IPS-18a (cell line): Measurements from ENCODE around the gene GALNT6.

Experiments
- H3K27ac ChIP-seq: one replicate; pipeline ENCODE4 v1.5.1; 2013; ENCODE audit warnings: low read length
- H3K27me3 ChIP-seq: one replicate; pipeline ENCODE4 v1.6.1; 2013; ENCODE audit warnings: mild to moderate bottlenecking, low read length; ENCODE audit not compliant: control insufficient read depth, insufficient read depth
- H3K36me3 ChIP-seq: one replicate; pipeline ENCODE4 v1.6.1; 2013; ENCODE audit warnings: low read depth, low read length; ENCODE audit not compliant: control insufficient read depth
- H3K4me1 ChIP-seq: one replicate; pipeline ENCODE4 v1.6.1; 2013; ENCODE audit warnings: low read depth, low read length; ENCODE audit not compliant: control insufficient read depth
- H3K4me3 ChIP-seq: one replicate; pipeline ENCODE4 v1.5.1; 2013; ENCODE audit warnings: low read length
- H3K9ac ChIP-seq: one replicate; pipeline ENCODE4 v1.6.1; 2013; ENCODE audit warnings: mild to moderate bottlenecking, low read length, moderate library complexity
- H3K9me3 ChIP-seq: one replicate; pipeline ENCODE4 v1.6.1; 2013; ENCODE audit warnings: low read depth, low read length; ENCODE audit not compliant: control insufficient read depth

GALNT6 gene

GRCh38 chr12:51390457-51390856 lies 749 bp downstream of the GALNT6 start:
- Histone ChIP-seq H3K4me3 (peak overlapping the region; percentile 85), H3K27ac (no peak overlapping the region), H3K27me3 (peaks cover 4% of the 10 kb centered on the region), H3K4me1 (peaks cover 14% of the 10 kb centered on the region), H3K9me3 (no peaks in the 10 kb centered on the region), H3K36me3 (peaks cover 5% of the 10 kb centered on the region), H3K9ac (peak overlapping the region; percentile 78)

GRCh38 chr12:51389302-51389999 lies 1.8 kb downstream of the GALNT6 start:
- H3K9me3 ChIP-seq = no peaks in the 10 kb centered on the region
- no peak overlapping the region for H3K27ac ChIP-seq
- H3K9ac ChIP-seq = no peak overlapping the region
- H3K4me1 ChIP-seq = peaks cover 14% of the 10 kb centered on the region
- H3K36me3 ChIP-seq = peaks cover 5% of the 10 kb centered on the region
- peaks cover 4% of the 10 kb centered on the region for H3K27me3 ChIP-seq
- H3K4me3 ChIP-seq = no peak overlapping the region

- Histone ChIP-seq H3K9me3 (no peaks in the 10 kb centered on the region), H3K4me1 (peaks cover 17% of the 10 kb centered on the region), H3K27ac (no peak overlapping the region), H3K9ac (no peak overlapping the region), H3K36me3 (peaks cover 4% of the 10 kb centered on the region), H3K27me3 (peaks cover 4% of the 10 kb centered on the region), H3K4me3 (no peak overlapping the region)
These were observed 2.4 kb downstream of the GALNT6 start for GRCh38 chr12:51388846-51389245.

GRCh38 chr12:51388069-51388799 lies 3.0 kb downstream of the GALNT6 start:
- Histone ChIP-seq H3K4me3 (peak overlapping the region; percentile 16), H3K27me3 (peaks cover 4% of the 10 kb centered on the region), H3K9me3 (no peaks in the 10 kb centered on the region), H3K4me1 (peaks cover 23% of the 10 kb centered on the region), H3K27ac (peak overlapping the region; percentile 11), H3K9ac (no peak overlapping the region), H3K36me3 (no peaks in the 10 kb centered on the region)

- no peak overlapping the region for H3K9ac ChIP-seq
- H3K4me3 ChIP-seq = no peak overlapping the region
- no peaks in the 10 kb centered on the region for H3K27me3 ChIP-seq
- no peak overlapping the region for H3K27ac ChIP-seq
- peaks cover 30% of the 10 kb centered on the region for H3K4me1 ChIP-seq
- H3K9me3 ChIP-seq = no peaks in the 10 kb centered on the region
- no peaks in the 10 kb centered on the region for H3K36me3 ChIP-seq
These were observed 4.9 kb downstream of the GALNT6 start for GRCh38 chr12:51386351-51386750.

GRCh38 chr12:51383269-51383905 lies 7.8 kb downstream of the GALNT6 start:
- Histone ChIP-seq H3K4me3 (no peak overlapping the region), H3K36me3 (no peaks in the 10 kb centered on the region), H3K4me1 (peaks cover 27% of the 10 kb centered on the region), H3K9me3 (no peaks in the 10 kb centered on the region), H3K27ac (no peak overlapping the region), H3K9ac (no peak overlapping the region), H3K27me3 (no peaks in the 10 kb centered on the region)

- Histone ChIP-seq H3K27me3 (no peaks in the 10 kb centered on the region), H3K9ac (no peak overlapping the region), H3K9me3 (no peaks in the 10 kb centered on the region), H3K4me1 (peaks cover 16% of the 10 kb centered on the region), H3K36me3 (no peaks in the 10 kb centered on the region), H3K27ac (no peak overlapping the region), H3K4me3 (no peak overlapping the region)
These were observed 9.0 kb downstream of the GALNT6 start for GRCh38 chr12:51382173-51382572.

- no peaks in the 10 kb centered on the region for H3K27me3 ChIP-seq
- no peak overlapping the region for H3K4me3 ChIP-seq
- no peaks in the 10 kb centered on the region for H3K9me3 ChIP-seq
- H3K4me1 ChIP-seq = peaks cover 16% of the 10 kb centered on the region
- H3K9ac ChIP-seq = no peak overlapping the region
- no peak overlapping the region for H3K27ac ChIP-seq
- peaks cover 6% of the 10 kb centered on the region for H3K36me3 ChIP-seq
These were observed 9.8 kb downstream of the GALNT6 start for GRCh38 chr12:51381226-51382079.

- H3K4me1 ChIP-seq = peaks cover 16% of the 10 kb centered on the region
- no peaks in the 10 kb centered on the region for H3K9me3 ChIP-seq
- peaks cover 6% of the 10 kb centered on the region for H3K36me3 ChIP-seq
- H3K9ac ChIP-seq = no peak overlapping the region
- H3K27ac ChIP-seq = no peak overlapping the region
- no peak overlapping the region for H3K4me3 ChIP-seq
- no peaks in the 10 kb centered on the region for H3K27me3 ChIP-seq
These were observed 11.6 kb downstream of the GALNT6 start for GRCh38 chr12:51379571-51379970.

- Histone ChIP-seq H3K27me3 (no peaks in the 10 kb centered on the region), H3K4me3 (no peak overlapping the region), H3K4me1 (peaks cover 12% of the 10 kb centered on the region), H3K27ac (no peak overlapping the region), H3K9me3 (no peaks in the 10 kb centered on the region), H3K9ac (no peak overlapping the region), H3K36me3 (peaks cover 6% of the 10 kb centered on the region)
These were observed 12.5 kb downstream of the GALNT6 start for GRCh38 chr12:51378749-51379148.
